Neutrophil (primary cell): Measurements from ENCODE around the gene TIE1.

ENCODE experiments used
- H3K27ac ChIP-seq: fragments of 200-600 bp; sonication (generic); 2 replicates; pipeline ENCODE4 v1.5.1; 2016; ENCODE audit warnings: mild to moderate bottlenecking, moderate library complexity
- H3K27me3 ChIP-seq: fragments of 200-600 bp; sonication (generic); 2 replicates; pipeline ENCODE4 v1.6.0; 2016; ENCODE audit warnings: mild to moderate bottlenecking
- H3K36me3 ChIP-seq: fragments of 200-600 bp; sonication (generic); 2 replicates; pipeline ENCODE4 v1.5.1; 2017
- H3K4me1 ChIP-seq, 2 experiments: fragments of 200-600 bp in 1 of 2; sonication (generic) in 1 of 2; 1 replicate in 1 of 2; 2 replicates in 1 of 2; pipeline versions ENCODE4 v1.5.1 to v1.6.1; 2013 to 2016; ENCODE audit warnings: low read depth in 1 of 2, low read length in 1 of 2, mild to moderate bottlenecking in 1 of 2, moderate library complexity in 1 of 2; ENCODE audit not compliant: control insufficient read depth in 1 of 2, insufficient read depth in 1 of 2
- H3K4me3 ChIP-seq, 2 experiments: fragments of 200-600 bp in 1 of 2; sonication (generic) in 1 of 2; 1 replicate in 1 of 2; 2 replicates in 1 of 2; pipeline ENCODE4 v1.5.1; 2013 to 2016; ENCODE audit warnings: low read depth in 1 of 2, low read length in 1 of 2, mild to moderate bottlenecking in 1 of 2, moderate library complexity in 1 of 2
- H3K9me3 ChIP-seq: fragments of 200-600 bp; sonication (generic); 2 replicates; pipeline ENCODE4 v1.5.1; 2016
- TF ChIP-seq, protein P1 (sequence below): fragments of 200-600 bp; sonication (generic); IDR thresholded peaks from 2 replicates; pipeline ENCODE4 v1.5.1; 2016; ENCODE audit warnings: antibody characterized with exemption

Gene TIE1

DNA sequence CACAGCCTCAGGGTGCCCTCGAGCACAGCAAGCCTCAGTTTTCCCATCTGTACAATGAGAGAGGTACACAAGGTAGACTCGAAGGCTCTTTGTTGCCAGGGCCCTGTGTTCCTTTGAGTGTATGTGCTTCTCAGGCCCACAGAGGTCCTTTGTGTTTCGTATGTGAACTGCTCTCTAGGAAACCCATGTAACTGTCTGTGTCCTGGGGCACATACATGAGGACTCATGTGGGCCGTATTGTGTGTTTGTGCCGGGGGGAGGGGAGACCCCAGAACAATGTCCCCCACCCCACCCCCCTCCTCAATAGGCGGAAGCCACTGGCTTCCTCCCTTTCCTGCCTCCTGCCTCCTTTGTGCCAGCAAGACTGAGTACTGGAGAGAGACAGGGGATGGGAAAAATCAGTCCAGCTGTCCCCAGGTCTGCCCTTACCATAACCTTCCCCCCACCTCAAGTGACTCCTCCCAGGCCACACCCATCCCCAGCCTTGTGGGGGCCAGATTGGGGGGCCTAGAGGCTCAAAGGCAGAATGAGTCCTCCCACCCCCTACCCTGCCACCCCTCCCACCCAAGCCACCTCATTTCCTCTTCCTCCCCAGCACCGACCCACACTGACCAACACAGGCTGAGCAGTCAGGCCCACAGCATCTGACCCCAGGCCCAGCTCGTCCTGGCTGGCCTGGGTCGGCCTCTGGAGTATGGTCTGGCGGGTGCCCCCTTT lies at the start of gene TIE1:
TSS of gene TIE1 (plus strand) at position 605 of the 717 bp plus-strand sequence. CDS start at position 695, 90 bp downstream.
- H3K4me1 ChIP-seq, result no peaks in the 10 kb centered on the region
- TF ChIP-seq, protein P1, sequence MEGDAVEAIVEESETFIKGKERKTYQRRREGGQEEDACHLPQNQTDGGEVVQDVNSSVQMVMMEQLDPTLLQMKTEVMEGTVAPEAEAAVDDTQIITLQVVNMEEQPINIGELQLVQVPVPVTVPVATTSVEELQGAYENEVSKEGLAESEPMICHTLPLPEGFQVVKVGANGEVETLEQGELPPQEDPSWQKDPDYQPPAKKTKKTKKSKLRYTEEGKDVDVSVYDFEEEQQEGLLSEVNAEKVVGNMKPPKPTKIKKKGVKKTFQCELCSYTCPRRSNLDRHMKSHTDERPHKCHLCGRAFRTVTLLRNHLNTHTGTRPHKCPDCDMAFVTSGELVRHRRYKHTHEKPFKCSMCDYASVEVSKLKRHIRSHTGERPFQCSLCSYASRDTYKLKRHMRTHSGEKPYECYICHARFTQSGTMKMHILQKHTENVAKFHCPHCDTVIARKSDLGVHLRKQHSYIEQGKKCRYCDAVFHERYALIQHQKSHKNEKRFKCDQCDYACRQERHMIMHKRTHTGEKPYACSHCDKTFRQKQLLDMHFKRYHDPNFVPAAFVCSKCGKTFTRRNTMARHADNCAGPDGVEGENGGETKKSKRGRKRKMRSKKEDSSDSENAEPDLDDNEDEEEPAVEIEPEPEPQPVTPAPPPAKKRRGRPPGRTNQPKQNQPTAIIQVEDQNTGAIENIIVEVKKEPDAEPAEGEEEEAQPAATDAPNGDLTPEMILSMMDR, result no peak

DNA sequence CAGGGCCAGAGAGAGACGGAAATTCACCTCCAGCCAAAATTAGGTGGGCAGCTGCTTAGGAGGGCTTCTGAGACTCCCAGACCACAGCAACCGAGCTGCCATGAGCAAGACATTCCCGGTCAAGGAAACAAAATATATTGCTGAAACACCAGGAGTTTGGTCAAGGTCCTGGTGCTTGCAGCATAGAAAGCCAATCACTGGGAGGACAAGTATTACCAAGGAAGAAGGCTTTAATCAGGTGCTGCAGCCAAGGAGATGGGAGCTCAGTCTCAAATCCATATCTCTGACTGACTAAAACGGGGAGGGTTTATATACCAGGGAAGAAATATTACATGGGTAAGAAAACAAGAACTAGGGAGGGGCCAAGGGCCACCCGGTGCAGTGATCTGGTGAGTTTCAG lies 49.8 kb upstream of the TIE1 start:
- TF ChIP-seq, protein P1, result no peak
- no peak overlapping the region for H3K27ac ChIP-seq
- H3K4me3 ChIP-seq, result no peak overlapping the region

More for the DNA sequence above, at the start of gene TIE1:
- Histone ChIP-seq H3K4me3 (no peak within 1 kb of the TSS), H3K27ac (no peak within 1 kb of the TSS), H3K9me3 (no peaks in the 10 kb centered on the region), H3K27me3 (no peaks in the 10 kb centered on the region), H3K36me3 (no peaks in the 10 kb centered on the region)

DNA sequence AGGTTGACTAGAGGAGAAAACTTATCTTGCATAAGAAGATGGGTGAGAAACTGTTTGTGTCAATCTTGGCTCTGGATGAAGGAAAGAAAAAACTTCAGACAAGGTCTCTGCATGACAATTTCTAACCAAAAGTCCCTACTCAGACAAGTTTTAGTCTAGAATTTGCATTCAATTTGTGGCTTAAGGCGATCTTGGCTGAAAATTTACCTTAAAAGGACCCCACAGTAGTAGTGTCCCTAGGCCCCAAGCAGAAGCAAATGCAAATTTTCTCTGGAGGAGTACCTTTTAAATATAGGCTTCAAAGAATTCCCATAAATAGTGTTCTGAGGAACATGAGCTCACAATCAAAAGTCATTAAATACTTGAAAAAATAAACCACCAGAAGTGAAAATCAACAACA lies 48.6 kb upstream of the TIE1 start:
- Histone ChIP-seq H3K4me3 (no peak overlapping the region), H3K36me3 (no peaks in the 10 kb centered on the region), H3K9me3 (no peaks in the 10 kb centered on the region), H3K4me1 (no peaks in the 10 kb centered on the region), H3K27me3 (no peaks in the 10 kb centered on the region), H3K27ac (no peak overlapping the region)
- TF ChIP-seq, protein P1, result no peak

More for the DNA sequence above, 49.8 kb upstream of the TIE1 start:
- H3K27me3 ChIP-seq, result no peaks in the 10 kb centered on the region
- H3K9me3 ChIP-seq, result no peaks in the 10 kb centered on the region
- no peaks in the 10 kb centered on the region for H3K4me1 ChIP-seq
- H3K36me3 ChIP-seq, result no peaks in the 10 kb centered on the region

DNA sequence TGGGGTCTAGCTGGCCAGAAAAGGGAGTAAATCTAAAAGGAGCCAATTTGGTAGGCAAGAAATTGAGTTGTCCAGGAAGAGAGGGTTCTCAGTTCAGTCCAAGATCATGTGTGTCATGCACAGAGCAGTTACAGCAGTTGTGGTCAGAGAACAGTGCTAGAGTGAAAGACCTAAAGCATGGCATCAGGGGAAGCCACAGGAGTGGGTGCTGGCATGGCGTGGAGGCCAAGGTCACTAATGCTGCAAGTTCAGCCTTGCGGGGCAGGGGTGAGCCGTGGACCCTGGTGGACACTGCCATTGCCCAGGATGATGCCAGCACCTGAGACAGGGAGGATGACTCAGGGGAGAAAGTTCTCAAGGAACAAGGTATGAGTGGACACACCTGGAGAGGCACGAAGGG lies 47.6 kb upstream of the TIE1 start:
- TF ChIP-seq, protein P1, result no peak
- Histone ChIP-seq H3K9me3 (no peaks in the 10 kb centered on the region), H3K4me3 (no peak overlapping the region), H3K36me3 (no peaks in the 10 kb centered on the region), H3K4me1 (no peaks in the 10 kb centered on the region), H3K27me3 (no peaks in the 10 kb centered on the region), H3K27ac (no peak overlapping the region)

DNA sequence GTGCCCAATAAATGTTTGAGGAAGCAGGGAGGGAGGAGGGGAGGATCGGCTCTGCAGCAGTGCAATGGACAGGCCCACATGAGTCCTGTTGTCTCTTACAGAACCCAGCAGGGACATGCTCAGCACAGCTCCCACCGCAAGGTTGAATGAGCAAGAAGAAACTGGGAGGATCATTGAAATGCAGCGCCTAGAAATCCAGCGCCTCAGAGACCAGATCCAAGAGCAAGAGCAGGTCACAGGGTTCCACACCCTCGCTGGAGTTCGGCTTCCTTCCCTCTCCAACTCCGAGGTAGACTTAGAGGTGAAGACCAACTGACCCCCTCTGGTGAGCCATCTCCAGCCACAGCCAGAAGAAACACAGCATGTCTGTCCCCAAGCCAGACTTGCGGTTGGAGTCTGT lies 46.9 kb upstream of the TIE1 start:
- TF ChIP-seq, protein P1, result no peak
- Histone ChIP-seq H3K4me3 (no peak overlapping the region), H3K27ac (no peak overlapping the region), H3K4me1 (no peaks in the 10 kb centered on the region), H3K9me3 (no peaks in the 10 kb centered on the region), H3K36me3 (no peaks in the 10 kb centered on the region), H3K27me3 (no peaks in the 10 kb centered on the region)
